ENCODE measurements around the gene COL28A1. TPM values are rescaled to one million over a fixed set of nuclear protein-coding genes. Genes with fewer than 3 reads are reported as not detected.

Gene COL28A1
- total and polyA plus RNA-seq, 2 of the 13 experiments (the other 11 are each of a cell fraction or from before 2014, with no cell fraction given) = 0.07 to 0.15 TPM

- no peak for TF ChIP-seq ONECUT2 (CRISPR knock-in tag; IDR thresholded peaks at IDR 0.05)
- TF ChIP-seq GATA4 (IDR thresholded peaks at IDR 0.05; ENCODE audit: borderline replicate concordance, low read depth) = no peak
- no peak for TF ChIP-seq ZFYVE20 (CRISPR knock-in tag; IDR thresholded peaks at IDR 0.05; ENCODE audit: borderline replicate concordance, low read depth)
- TF ChIP-seq ZNF329 (CRISPR knock-in tag; IDR thresholded peaks at IDR 0.05; ENCODE audit: low read depth) = 0 out of 2 replicates have a peak, but pooled peaks have one; percentile 68
- TF ChIP-seq HOXA9 (CRISPR knock-in tag; IDR thresholded peaks at IDR 0.05; ENCODE audit: borderline replicate concordance) = no peak
- no peak for TF ChIP-seq ZNF101 (CRISPR knock-in tag; IDR thresholded peaks at IDR 0.05; ENCODE audit: borderline replicate concordance, low read depth)
- no peak for TF ChIP-seq YEATS2 (CRISPR knock-in tag; IDR thresholded peaks at IDR 0.05; ENCODE audit: borderline replicate concordance)
- no peak for TF ChIP-seq REL (CRISPR knock-in tag; conservative IDR thresholded peaks at IDR 0.05)
- no peak for TF ChIP-seq KIAA2018 (CRISPR knock-in tag; IDR thresholded peaks at IDR 0.05; ENCODE audit: borderline replicate concordance)
- TF ChIP-seq ZFY (CRISPR knock-in tag; IDR thresholded peaks at IDR 0.05) = peak; percentile 93
- peak; percentile 73; the same call in 1 of the 2 replicates for TF ChIP-seq MAX (IDR thresholded peaks at IDR 0.05)
- TF ChIP-seq ZNF674 (CRISPR knock-in tag; IDR thresholded peaks at IDR 0.05; ENCODE audit: low read depth) = no peak
- no peak for TF ChIP-seq PRPF4 (IDR thresholded peaks at IDR 0.05; ENCODE audit: low read depth, low read length, poor library complexity, severe bottlenecking)
- TF ChIP-seq ARID3A (IDR thresholded peaks at IDR 0.05; ENCODE audit: low read depth, low read length) = no peak
- TF ChIP-seq ZNF737 (CRISPR knock-in tag; IDR thresholded peaks at IDR 0.05; ENCODE audit: borderline replicate concordance) = no peak
- peak; percentile 98 for TF ChIP-seq HOXA3 (CRISPR knock-in tag; IDR thresholded peaks at IDR 0.05)
- no peak for TF ChIP-seq SIX1 (CRISPR knock-in tag; IDR thresholded peaks at IDR 0.05; ENCODE audit: borderline replicate concordance)
- TF ChIP-seq ARNT2 (CRISPR knock-in tag; IDR thresholded peaks at IDR 0.05; ENCODE audit: low read depth) = peak; percentile 50; the same call in 1 of the 2 replicates
Observed at GRCh38 chr7:7566651-7567611, 31.3 kb upstream of the COL28A1 start, which contains the start of gene MIOS (continued).

Measured in HepG2 (cell line).